Astrocyte (in vitro differentiated cells and primary cell): ENCODE results near the gene PRSS36. TPM values are rescaled to one million over a fixed set of nuclear protein-coding genes. Genes with fewer than 3 reads are reported as not detected.
"Not testable (repeated sequence)": the region's sequence is repeated elsewhere in the genome, so short reads cannot be mapped to it uniquely, and the experiment has no call there.

Experiments used
- DNase-seq: peaks from one replicate; pipeline ENCODE4 v3.0.0-alpha.2; 2010; ENCODE audit warnings: low read depth
- FAIRE-seq: peaks from 2 replicates; lab custom pipeline; 2011; peaks lifted over from hg19 to GRCh38; lab: Jason Lieb, UNC
- H2AFZ ChIP-seq: 2 replicates; pipeline ENCODE4 v1.6.0; 2012; ENCODE audit warnings: low read depth, low read length, inconsistent platforms
- H3K27ac ChIP-seq: 2 replicates; pipeline ENCODE4 v1.5.1; 2011; ENCODE audit warnings: low read depth, low read length, inconsistent platforms
- H3K27me3 ChIP-seq: 2 replicates; pipeline ENCODE4 v1.6.0; 2011; ENCODE audit warnings: low read length, inconsistent platforms; ENCODE audit not compliant: insufficient read depth
- H3K36me3 ChIP-seq: 2 replicates; pipeline ENCODE4 v1.5.1; 2011; ENCODE audit warnings: low read length, inconsistent platforms; ENCODE audit not compliant: insufficient read depth
- H3K4me1 ChIP-seq: 2 replicates; pipeline ENCODE4 v1.5.1; 2011; ENCODE audit warnings: low read length, inconsistent platforms; ENCODE audit not compliant: insufficient read depth
- H3K4me2 ChIP-seq: 2 replicates; pipeline ENCODE4 v1.6.0; 2012; ENCODE audit warnings: low read length, inconsistent platforms
- H3K4me3 ChIP-seq: 2 replicates; pipeline ENCODE4 v1.5.1; 2011; ENCODE audit warnings: low read depth, mild to moderate bottlenecking, low read length, inconsistent platforms; ENCODE audit not compliant: insufficient read depth
- H3K79me2 ChIP-seq: 2 replicates; pipeline ENCODE4 v1.6.0; 2012; ENCODE audit warnings: mild to moderate bottlenecking, low read length, inconsistent platforms; ENCODE audit not compliant: insufficient read depth
- H3K9ac ChIP-seq: 2 replicates; pipeline ENCODE4 v1.6.0; 2012; ENCODE audit warnings: mild to moderate bottlenecking, low read length, inconsistent platforms
- H3K9me3 ChIP-seq: 2 replicates; pipeline ENCODE4 v1.5.1; 2012; ENCODE audit warnings: low read depth, mild to moderate bottlenecking, low read length, inconsistent platforms; ENCODE audit not compliant: insufficient read depth
- H4K20me1 ChIP-seq: 2 replicates; pipeline ENCODE4 v1.6.0; 2012; ENCODE audit warnings: low read length, inconsistent platforms; ENCODE audit not compliant: insufficient read depth
- H3K27ac Mint-ChIP-seq: one replicate; pipeline ENCODE4 v1.8.0; 2021; ENCODE audit warnings: mild to moderate bottlenecking, mixed read lengths; ENCODE audit not compliant: unreplicated experiment
- H3K27me3 Mint-ChIP-seq: one replicate; pipeline ENCODE4 v1.8.0; 2021; ENCODE audit warnings: low read depth, mixed read lengths; ENCODE audit not compliant: unreplicated experiment
- H3K36me3 Mint-ChIP-seq: one replicate; pipeline ENCODE4 v1.8.0; 2021; ENCODE audit warnings: low read depth, mixed read lengths; ENCODE audit not compliant: unreplicated experiment
- H3K4me1 Mint-ChIP-seq: one replicate; pipeline ENCODE4 v1.8.0; 2021; ENCODE audit warnings: low read depth, mixed read lengths; ENCODE audit not compliant: unreplicated experiment
- H3K4me3 Mint-ChIP-seq: one replicate; pipeline ENCODE4 v1.8.0; 2021; ENCODE audit warnings: mild to moderate bottlenecking, moderate library complexity, mixed read lengths; ENCODE audit not compliant: unreplicated experiment
- H3K9me3 Mint-ChIP-seq: one replicate; pipeline ENCODE4 v1.8.0; 2021; ENCODE audit warnings: mild to moderate bottlenecking, mixed read lengths; ENCODE audit not compliant: unreplicated experiment
- EZH2 ChIP-seq: IDR thresholded peaks from 2 replicates; pipeline ENCODE4 v1.6.1; 2012; ENCODE audit warnings: mild to moderate bottlenecking, low read length, inconsistent platforms; ENCODE audit not compliant: insufficient read depth
- total RNA-seq: library from RNA; stranded (reverse); gene quantifications from 2 replicates; pipeline ENCODE4 v1.2.1, GENCODE V29; 2021
- TF ChIP-seq, protein P1 (sequence below): IDR thresholded peaks from 2 replicates; pipeline ENCODE4 v1.5.1; 2011; ENCODE audit warnings: low read depth, mild to moderate bottlenecking, inconsistent platforms, low read length, moderate library complexity; ENCODE audit not compliant: insufficient read depth

Gene PRSS36
- total RNA-seq, 1 donor from 2014 or later: 0.41 TPM

DNA sequence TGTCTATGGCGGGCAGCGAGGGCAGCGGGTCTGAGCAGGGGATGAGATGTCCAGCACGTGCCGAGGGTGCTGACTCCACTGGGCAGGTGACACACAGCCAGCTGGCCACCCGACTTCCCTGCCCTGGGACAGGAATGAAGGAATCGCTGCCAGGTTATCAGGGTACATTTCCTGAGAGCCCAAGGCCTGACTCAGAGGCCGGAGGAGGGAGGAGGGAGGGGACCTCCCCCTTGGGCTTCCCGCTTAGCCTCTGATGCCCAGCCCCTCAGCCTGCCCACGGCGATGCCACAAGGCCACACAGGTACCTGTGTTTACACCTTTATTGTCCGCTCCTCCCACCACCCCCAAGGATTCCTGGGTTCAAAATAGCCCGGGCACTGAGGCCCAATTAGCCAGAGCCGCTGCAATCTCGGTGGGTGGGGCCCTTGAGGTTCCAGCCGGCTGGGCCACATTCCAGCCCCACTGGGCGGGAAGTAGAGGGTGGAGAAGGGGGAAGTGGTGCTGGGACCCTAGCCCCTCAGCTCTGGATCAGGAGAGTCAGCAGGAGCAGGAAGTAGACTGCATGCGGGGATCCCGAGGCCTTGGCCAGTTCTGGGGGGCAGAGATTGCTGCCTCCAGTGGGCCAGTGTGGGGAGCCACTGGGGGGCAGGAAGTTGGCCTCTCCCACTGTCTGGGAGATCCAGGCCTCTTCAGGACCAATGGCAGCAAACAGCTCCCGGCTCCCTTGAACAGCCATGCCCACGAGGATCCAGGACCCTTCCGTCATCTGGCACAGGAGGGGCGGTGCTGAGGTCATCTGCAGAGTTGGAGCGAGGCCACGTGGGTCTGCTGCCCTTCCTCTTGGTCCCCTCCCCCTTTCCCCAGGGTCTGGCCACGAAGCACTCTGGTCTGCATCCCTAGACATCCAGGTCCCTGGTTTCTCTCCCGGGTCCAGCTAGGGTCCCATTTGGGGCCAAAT is 11.0 kb downstream of the PRSS36 start:
- Histone ChIP-seq H3K4me3 (no peak overlapping the region), H3K9me3 (no peaks in the 10 kb centered on the region), H4K20me1 (no peaks in the 10 kb centered on the region), H3K36me3 (no peaks in the 10 kb centered on the region), H2AFZ (peak overlapping the region; percentile 37), H3K79me2 (no peaks in the 10 kb centered on the region), H3K4me1 (peaks cover 36% of the 10 kb centered on the region), H3K4me2 (peak overlapping the region; percentile 32), H3K27me3 (no peaks in the 10 kb centered on the region), H3K27ac (no peak overlapping the region), H3K9ac (no peak overlapping the region)
- TF ChIP-seq, protein P1, sequence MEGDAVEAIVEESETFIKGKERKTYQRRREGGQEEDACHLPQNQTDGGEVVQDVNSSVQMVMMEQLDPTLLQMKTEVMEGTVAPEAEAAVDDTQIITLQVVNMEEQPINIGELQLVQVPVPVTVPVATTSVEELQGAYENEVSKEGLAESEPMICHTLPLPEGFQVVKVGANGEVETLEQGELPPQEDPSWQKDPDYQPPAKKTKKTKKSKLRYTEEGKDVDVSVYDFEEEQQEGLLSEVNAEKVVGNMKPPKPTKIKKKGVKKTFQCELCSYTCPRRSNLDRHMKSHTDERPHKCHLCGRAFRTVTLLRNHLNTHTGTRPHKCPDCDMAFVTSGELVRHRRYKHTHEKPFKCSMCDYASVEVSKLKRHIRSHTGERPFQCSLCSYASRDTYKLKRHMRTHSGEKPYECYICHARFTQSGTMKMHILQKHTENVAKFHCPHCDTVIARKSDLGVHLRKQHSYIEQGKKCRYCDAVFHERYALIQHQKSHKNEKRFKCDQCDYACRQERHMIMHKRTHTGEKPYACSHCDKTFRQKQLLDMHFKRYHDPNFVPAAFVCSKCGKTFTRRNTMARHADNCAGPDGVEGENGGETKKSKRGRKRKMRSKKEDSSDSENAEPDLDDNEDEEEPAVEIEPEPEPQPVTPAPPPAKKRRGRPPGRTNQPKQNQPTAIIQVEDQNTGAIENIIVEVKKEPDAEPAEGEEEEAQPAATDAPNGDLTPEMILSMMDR: no peak
- no peak for TF ChIP-seq EZH2
- DNase-seq (peak; percentile 65), FAIRE-seq (no peak)
- peaks cover 14% of the 10 kb centered on the region for H3K4me1 Mint-ChIP-seq
- no peaks in the 10 kb centered on the region for H3K36me3 Mint-ChIP-seq
- peaks cover 1% of the 10 kb centered on the region for H3K9me3 Mint-ChIP-seq
- peak overlapping the region; percentile 16 for H3K4me3 Mint-ChIP-seq
- H3K27me3 Mint-ChIP-seq: peaks cover 6% of the 10 kb centered on the region
- H3K27ac Mint-ChIP-seq: no peak overlapping the region

DNA sequence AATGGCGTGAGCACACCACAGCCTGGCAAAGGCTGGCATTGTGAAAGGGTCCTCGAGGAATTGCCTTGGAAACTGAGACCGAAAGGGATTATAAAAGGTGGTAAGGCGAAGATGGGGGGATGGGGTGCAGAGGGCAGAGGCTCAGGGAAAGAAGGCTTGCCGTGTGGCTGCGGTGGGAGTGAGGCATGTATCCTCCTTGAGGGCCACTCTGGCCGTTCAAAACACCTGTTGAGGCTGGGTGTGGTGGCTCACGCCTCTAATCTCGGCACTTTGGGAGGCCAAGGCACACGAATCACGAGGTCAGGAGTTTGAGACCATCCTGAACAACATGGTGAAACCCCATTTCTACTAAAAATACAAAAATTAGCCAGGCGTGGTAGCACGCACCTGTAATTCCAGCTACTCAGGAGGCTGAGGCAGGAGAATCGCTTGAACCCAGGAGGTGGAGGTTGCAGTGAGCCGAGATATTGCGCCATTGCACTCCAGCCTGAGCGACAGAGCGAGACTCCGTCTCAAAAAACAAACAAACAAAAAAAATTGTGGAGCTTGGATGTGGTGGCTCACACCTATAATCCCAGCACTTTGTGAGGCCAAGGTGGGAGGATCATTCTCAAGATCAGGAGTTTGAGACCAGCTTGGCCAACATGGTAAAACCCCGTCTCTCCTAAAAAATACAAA is 12.9 kb downstream of the PRSS36 start:
- DNase-seq, H3K36me3 ChIP-seq, H3K36me3 Mint-ChIP-seq, H3K4me2 ChIP-seq, H3K4me3 Mint-ChIP-seq, H3K9me3 Mint-ChIP-seq, H3K27ac Mint-ChIP-seq, H3K79me2 ChIP-seq, H2AFZ ChIP-seq, H3K9ac ChIP-seq, H3K4me3 ChIP-seq, H4K20me1 ChIP-seq, H3K27ac ChIP-seq, H3K9me3 ChIP-seq, H3K27me3 Mint-ChIP-seq, H3K27me3 ChIP-seq, FAIRE-seq: not testable (repeated sequence)
- H3K4me1 Mint-ChIP-seq: peaks cover 13% of the 10 kb centered on the region
- H3K4me1 ChIP-seq: peaks cover 31% of the 10 kb centered on the region

DNA sequence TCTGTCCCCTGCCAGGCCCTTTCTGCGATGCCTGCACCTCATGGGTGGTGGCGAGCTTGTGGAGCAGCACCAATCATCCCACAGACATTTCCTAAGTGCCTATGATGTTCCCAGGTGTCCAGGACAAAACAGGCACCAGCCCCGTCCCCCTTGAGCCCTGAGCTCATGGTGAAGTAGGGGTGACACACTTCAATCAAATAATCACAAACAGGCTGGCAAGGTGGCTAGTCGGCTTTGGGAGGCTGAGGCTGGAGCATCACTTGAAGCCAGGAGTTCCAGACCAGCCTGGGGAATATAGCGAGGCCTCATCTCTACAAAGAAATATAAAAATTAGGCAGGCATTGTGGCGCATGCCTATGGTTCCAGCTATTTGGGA is 13.6 kb downstream of the PRSS36 start:
- Histone ChIP-seq H3K4me1 (peaks cover 25% of the 10 kb centered on the region), H3K27me3 (no peaks in the 10 kb centered on the region), H4K20me1 (no peaks in the 10 kb centered on the region), H3K4me2 (no peak overlapping the region), H3K4me3 (no peak overlapping the region), H3K36me3 (no peaks in the 10 kb centered on the region), H2AFZ (no peak overlapping the region), H3K79me2 (no peaks in the 10 kb centered on the region), H3K27ac (no peak overlapping the region), H3K9ac (no peak overlapping the region), H3K9me3 (no peaks in the 10 kb centered on the region)
- DNase-seq (no peak), FAIRE-seq (no peak)
- Mint-ChIP-seq H3K9me3 (peaks cover 2% of the 10 kb centered on the region), H3K4me3 (no peak overlapping the region), H3K36me3 (peaks cover 3% of the 10 kb centered on the region), H3K27me3 (peaks cover 6% of the 10 kb centered on the region), H3K27ac (no peak overlapping the region), H3K4me1 (peaks cover 9% of the 10 kb centered on the region)
- TF ChIP-seq EZH2: no peak
- TF ChIP-seq, protein P1: no peak
